HG03025 (cell line): ENCODE measurements around the gene HSPA2.
"Not testable (repeated sequence)": the region's sequence is repeated elsewhere in the genome, so short reads cannot be mapped to it uniquely, and the experiment has no call there.

Source experiments
- ATAC-seq: cut with Tn5 transposase; IDR thresholded peaks from one replicate; pipeline ENCODE4 v1.9.1; 2021; ENCODE audit warnings: mild to moderate bottlenecking, moderate library complexity; ENCODE audit not compliant: unreplicated experiment, low FRiP score

The HSPA2 gene

GRCh38 chr14:64550621-64551333 lies 10.2 kb downstream of the HSPA2 start:
- ATAC-seq: no peak

DNA sequence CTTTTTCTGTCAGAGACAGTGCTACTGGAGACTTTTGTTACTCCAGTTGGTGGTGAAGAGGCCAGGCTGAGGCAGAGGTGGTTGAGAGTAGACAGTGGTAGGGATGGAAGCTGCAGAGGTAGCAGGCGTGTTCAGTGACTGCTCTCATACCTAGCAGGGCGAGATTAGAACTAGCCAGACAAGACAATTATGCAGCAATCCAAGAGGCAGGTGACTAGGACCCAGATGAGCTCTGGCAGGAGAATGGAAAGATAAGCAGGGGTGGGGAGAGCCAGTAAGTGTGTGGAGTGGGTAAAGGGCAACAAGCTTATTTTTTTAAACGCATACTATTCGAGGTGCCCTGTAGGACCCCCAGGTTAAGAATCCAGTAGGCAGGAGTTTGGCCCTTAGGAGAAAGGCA lies 14.0 kb downstream of the HSPA2 start:
- ATAC-seq: no peak

- ATAC-seq: no peak
Measured at GRCh38 chr14:64556526-64556925, 16.0 kb downstream of the HSPA2 start.

DNA sequence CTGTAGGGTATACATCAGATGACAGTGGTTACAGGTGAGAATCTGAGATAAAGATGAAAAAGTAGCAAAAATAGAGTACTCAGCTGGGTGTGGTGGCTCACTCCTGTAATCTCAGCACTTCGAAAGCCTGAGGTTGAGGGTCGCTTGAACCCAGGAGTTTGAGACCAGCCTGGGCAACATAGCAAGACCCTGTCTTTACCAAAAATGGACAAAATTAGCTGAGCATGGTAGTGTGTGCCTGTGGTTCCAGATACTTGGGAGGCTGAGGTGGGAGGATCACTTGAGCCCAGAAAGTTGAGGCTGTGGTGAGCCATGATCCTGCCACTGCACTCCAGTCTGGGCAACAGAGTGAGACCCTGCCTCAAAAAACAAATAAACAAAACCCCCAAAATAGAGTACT lies 17.7 kb downstream of the HSPA2 start:
- ATAC-seq: not testable (repeated sequence)

- ATAC-seq: no peak
Measured at GRCh38 chr14:64561631-64562030, 21.1 kb downstream of the HSPA2 start.

- no peak for ATAC-seq
Measured at GRCh38 chr14:64562436-64562835, 21.9 kb downstream of the HSPA2 start.

DNA sequence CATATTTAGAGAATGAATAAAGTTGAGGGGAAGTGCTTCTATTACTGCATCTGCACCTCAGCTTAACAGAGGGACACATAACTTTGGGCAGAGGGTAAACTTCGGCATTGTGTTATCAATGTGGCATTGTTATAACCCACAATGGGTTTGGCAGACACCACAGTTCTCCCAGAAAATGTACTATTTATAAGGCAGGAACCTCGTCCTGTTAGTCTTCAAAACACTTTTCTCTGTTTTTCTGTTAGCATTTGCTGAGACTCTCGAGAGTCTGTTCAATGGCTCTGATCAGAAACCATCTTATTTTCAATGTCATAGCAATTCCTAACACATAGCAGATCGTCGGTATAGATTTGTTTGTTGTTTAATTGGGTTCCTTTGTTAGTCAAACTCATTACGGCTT lies 23.2 kb downstream of the HSPA2 start:
- ATAC-seq: no peak

DNA sequence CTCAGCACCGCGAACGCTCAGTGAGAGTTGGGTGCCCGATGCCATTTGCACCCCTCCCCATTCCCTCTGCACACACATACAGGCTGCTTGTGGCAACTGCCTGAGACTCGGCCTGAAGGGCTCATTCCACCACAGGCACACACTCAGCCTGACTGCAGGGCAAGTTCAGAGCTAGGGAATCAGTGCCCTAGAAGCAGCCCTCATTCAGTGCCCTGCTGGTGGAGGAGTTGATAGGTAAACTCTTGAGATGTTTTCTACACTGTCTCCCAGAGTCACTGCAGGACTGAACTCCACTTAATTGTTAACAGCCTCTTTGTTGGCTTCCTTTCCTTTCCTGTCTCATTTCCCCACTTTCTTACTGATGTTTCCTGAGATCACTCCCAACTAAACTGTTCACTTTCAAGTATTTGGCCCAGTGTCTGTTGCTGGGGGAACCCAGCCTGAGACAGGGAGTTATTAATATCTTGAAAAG lies 26.1 kb downstream of the HSPA2 start:
- ATAC-seq: no peak

- no peak for ATAC-seq
Measured at GRCh38 chr14:64569138-64569631, 28.6 kb downstream of the HSPA2 start.

DNA sequence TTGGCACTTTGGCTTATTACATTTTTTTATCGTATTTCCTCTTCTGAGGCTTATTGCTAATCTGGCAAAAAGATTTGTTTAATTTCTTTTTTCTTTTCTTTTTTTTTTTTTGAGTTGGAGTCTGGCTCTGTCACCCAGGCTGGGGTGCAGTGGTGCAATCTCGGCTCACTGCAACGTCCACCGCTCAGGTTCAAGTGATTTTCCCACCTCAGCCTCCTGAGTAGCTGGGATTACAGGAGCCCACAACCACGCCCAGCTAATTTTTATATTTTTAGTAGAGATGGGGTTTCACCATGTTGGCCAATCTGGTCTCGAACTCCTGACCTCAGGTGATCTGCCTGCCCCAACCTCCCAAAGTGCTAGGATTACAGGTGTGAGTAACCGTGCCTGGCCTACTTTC lies 29.1 kb downstream of the HSPA2 start:
- ATAC-seq: not testable (repeated sequence)

GRCh38 chr14:64572386-64573104 lies 32.0 kb downstream of the HSPA2 start:
- no peak for ATAC-seq

DNA sequence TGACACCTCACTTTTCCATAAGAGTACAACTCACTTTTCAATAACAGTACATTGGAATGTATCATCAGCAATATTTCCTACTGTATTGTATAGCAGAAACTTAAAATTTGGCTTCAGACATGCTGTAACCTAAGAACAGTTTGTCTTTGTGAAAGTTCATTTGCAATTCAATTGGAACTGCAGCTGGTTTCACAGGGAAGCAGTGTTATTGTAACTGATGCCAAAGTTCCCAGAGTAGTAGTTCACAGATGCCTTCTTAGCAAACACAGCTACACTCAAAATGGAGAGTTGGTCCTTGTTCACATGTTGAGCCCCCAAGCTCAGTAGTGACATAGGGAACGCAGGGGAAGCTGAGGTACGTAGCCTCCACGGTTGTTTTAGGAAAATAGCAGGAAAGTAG lies 32.6 kb downstream of the HSPA2 start:
- no peak for ATAC-seq

DNA sequence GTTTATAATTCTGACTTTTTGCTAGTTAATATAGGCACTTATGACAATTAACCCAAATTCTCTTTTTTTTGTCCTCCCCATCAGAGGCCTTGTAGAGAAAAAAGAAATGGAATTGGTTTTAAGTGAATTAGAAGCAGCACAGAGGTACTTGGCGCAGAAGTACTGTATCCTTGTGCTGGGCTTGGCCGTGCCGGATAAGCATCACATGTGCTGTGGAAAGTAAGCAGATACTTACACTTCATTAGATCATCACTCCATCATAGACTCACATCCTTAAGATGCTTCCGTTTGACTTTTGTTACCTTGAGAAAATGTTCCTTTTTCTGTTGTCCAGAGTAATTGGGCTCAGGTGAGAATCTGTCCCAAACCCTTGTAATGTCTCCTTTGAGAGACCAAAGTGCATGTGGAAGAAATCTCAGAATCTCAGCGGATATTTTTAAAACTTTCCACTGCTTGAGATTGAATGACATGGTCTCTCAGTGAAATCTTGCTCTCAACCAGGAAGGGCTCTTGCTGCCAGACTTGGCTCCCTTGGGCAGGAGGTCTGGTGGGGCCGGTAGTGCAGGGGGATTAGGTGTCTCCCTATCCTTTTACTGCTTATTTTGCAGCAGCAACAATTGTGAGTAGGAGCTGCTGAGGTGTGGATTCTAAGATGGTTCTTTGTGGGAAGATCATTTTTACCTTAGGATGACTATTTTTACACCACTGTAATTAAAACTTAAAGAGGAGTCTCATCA lies 34.0 kb downstream of the HSPA2 start:
- ATAC-seq: no peak

- no peak for ATAC-seq
Measured at GRCh38 chr14:64577211-64577610, 36.7 kb downstream of the HSPA2 start.

- no peak for ATAC-seq
Measured at GRCh38 chr14:64580467-64580866, 39.9 kb downstream of the HSPA2 start.

DNA sequence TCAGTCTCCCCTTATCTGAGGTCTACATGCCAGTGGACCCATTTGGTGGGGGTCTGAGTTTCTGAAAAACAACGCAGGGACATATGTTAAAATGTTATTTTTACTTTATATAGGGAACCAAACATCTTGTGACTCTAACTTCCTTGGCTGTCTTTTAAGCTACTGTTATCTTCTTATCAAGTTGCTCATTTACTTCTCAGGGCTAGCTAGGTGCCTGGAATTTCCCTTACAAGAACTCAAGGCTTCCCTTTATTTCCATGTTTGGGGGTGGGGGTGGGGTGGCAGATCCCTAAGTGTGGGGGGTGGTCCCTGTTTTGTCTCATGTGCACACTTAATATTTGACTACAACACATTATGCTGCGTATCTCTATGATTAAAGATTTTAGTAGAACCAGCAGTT lies 40.8 kb downstream of the HSPA2 start:
- ATAC-seq: no peak

GRCh38 chr14:64581817-64582216 lies 41.3 kb downstream of the HSPA2 start:
- no peak for ATAC-seq

DNA sequence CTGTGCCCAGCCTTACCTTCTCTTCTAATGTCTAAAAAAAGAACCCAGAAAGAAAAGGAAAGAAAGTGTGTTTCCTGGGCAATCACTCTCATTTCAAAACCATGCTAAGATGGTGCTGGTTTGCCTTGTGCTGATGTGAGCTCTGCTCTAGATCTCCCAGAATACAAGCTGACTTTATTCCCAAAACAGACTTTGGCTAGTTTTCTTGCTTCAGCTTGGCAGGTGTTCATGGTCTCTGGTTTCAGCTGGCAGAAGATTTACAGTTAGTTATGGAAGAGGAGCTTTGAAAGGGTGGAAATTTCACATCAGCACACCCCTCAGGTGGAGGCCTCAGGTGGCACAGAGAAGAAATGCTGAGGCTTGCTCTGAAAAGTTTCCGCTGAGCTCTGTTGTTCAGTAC lies 43.6 kb downstream of the HSPA2 start:
- no peak for ATAC-seq

- ATAC-seq: no peak
Measured at GRCh38 chr14:64591809-64592208, 51.3 kb downstream of the HSPA2 start.
